Activated CD4-positive, alpha-beta T cell treated with anti-CD3 and anti-CD28 coated beads, Interleukin-2, amount 50 U/mL, for 24 hours (primary cell): ENCODE results near the gene UFSP1.
A peak's percentile ranks its signal among the peaks of the same experiment; 100 is the strongest.
"Not testable (repeated sequence)": the region's sequence is repeated elsewhere in the genome, so short reads cannot be mapped to it uniquely, and the experiment has no call there.

Source experiments
- DNase-seq, 2 donors: peaks; one replicate each; pipeline ENCODE4 v3.0.0-alpha.2; 2020; ENCODE audit warnings: low read depth in 1 of 2, low spot score in 1 of 2

The UFSP1 gene

GRCh38 chr7:100860702-100861615, 28.6 kb downstream of the UFSP1 start:
- no peak for DNase-seq

- DNase-seq: no peak
These were observed 29.7 kb downstream of the UFSP1 start for GRCh38 chr7:100859856-100860255.

- DNase-seq: no peak
These were observed 32.6 kb downstream of the UFSP1 start for GRCh38 chr7:100856871-100857282.

GRCh38 chr7:100855515-100855914, 34.0 kb downstream of the UFSP1 start:
- DNase-seq: no peak

- not testable (repeated sequence) for DNase-seq
These were observed 34.6 kb downstream of the UFSP1 start for GRCh38 chr7:100854899-100855298.

GRCh38 chr7:100854146-100854895, 35.2 kb downstream of the UFSP1 start:
- DNase-seq: no peak

GRCh38 chr7:100852048-100852872, 37.3 kb downstream of the UFSP1 start, which contains the start of gene SLC12A9:
Gene SLC12A9 (plus strand): TSS chr7:100852713. CDS start chr7:100854198, 1,485 bp downstream.
- peak; percentile 65 to 77 for DNase-seq

- DNase-seq: no peak
These were observed 42.2 kb downstream of the UFSP1 start for GRCh38 chr7:100847360-100847759.

GRCh38 chr7:100840470-100841100, 48.9 kb downstream of the UFSP1 start:
- DNase-seq: no peak

GRCh38 chr7:100839361-100839760, 50.2 kb downstream of the UFSP1 start:
- no peak for DNase-seq
